Measurements from ENCODE around the gene MOCS3. TPM values are rescaled to one million over a fixed set of nuclear protein-coding genes. Genes with fewer than 3 reads are reported as not detected.

MOCS3 gene
- total RNA-seq, 1 experiment from 2014 or later: 13.2 TPM

DNA sequence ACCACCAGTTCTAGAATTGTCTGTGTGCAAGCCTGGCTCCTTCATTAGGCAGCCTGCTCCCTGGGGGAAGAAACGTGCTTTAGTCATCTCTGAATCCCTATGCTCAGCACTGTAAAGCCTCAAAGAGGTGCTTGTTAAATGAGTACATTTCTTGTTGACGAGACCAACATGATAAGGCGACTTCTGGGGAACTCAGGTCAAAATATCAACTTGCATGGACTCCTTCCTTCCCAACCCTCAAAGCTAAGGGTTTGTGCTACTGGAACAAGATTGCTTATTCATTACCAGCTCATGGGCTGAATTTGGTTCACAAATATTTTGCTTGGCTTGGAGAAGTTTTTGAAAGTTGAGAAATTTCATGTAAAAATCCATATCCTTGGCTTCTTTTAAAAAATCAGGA lies 53.7 kb downstream of the MOCS3 start:
- BruUV-seq (replicated peaks): no TSS peak
- no peaks in the 10 kb centered on the region for H3K36me3 Mint-ChIP-seq (ENCODE audit: insufficient read depth, unreplicated experiment)
- peaks cover 26% of the 10 kb centered on the region for H3K27me3 Mint-ChIP-seq (ENCODE audit: unreplicated experiment)
- TF ChIP-seq, protein P1, sequence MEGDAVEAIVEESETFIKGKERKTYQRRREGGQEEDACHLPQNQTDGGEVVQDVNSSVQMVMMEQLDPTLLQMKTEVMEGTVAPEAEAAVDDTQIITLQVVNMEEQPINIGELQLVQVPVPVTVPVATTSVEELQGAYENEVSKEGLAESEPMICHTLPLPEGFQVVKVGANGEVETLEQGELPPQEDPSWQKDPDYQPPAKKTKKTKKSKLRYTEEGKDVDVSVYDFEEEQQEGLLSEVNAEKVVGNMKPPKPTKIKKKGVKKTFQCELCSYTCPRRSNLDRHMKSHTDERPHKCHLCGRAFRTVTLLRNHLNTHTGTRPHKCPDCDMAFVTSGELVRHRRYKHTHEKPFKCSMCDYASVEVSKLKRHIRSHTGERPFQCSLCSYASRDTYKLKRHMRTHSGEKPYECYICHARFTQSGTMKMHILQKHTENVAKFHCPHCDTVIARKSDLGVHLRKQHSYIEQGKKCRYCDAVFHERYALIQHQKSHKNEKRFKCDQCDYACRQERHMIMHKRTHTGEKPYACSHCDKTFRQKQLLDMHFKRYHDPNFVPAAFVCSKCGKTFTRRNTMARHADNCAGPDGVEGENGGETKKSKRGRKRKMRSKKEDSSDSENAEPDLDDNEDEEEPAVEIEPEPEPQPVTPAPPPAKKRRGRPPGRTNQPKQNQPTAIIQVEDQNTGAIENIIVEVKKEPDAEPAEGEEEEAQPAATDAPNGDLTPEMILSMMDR (IDR thresholded peaks at IDR 0.05; ENCODE audit: unreplicated experiment): no peak
- H3K4me3 Mint-ChIP-seq (ENCODE audit: low read depth, unreplicated experiment): no peak overlapping the region
- CTCF ChIA-PET: no interaction called here
- H3K9me3 Mint-ChIP-seq (ENCODE audit: low read depth, unreplicated experiment): no peaks in the 10 kb centered on the region
- no peak overlapping the region for H3K27ac Mint-ChIP-seq (ENCODE audit: unreplicated experiment)
- no peak for DNase-seq
- intact Hi-C loops (cut with micrococcal nuclease; ENCODE audit: unreplicated experiment): no loop called here
- H3K4me1 Mint-ChIP-seq (ENCODE audit: low read depth, unreplicated experiment): peaks cover 11% of the 10 kb centered on the region

Other genes starting within 250 kb of the MOCS3 start
- 114 and 127 TPM in 2 replicates for gene PARD6B, start 227.2 kb upstream of the MOCS3 start, total RNA-seq (2022)
- 11.3 and 13.5 TPM in 2 replicates for gene BCAS4, start 163.8 kb upstream of the MOCS3 start, total RNA-seq (2022)
- gene ADNP, start 27.4 kb upstream of the MOCS3 start, total RNA-seq (2022): 91.8 and 103 TPM in 2 replicates
- 87.3 and 89.1 TPM in 2 replicates for gene DPM1, start 286 bp upstream of the MOCS3 start, total RNA-seq (2022)
- gene KCNG1, start 64.3 kb downstream of the MOCS3 start, total RNA-seq (2022): 3.9 and 6.8 TPM in 2 replicates

Data from Calu3 (cell line).